ENCODE measurements around the gene CDKN2AIPNL.

DNA sequence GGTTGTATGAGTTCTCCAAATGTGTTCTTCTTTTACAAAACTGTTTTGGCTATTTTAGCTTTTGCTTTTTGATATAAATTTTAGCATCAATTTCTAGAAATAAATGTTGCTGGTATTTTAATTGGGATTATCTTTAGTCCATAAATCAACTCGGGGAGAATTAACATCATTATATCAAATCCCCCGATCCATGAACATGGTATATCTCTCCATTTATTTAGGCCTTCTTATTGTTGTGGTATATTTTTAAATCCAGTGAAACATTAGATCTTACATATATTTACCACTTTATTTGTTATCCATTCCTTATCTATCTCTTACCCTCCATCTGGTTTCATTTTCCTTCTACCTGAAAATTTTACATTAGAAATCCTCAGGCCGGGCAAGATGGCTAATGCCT lies 7.3 kb upstream of the CDKN2AIPNL start:
- TF ChIP-seq POLR2A (IDR thresholded peaks at IDR 0.05) (no peak), CTCF (IDR thresholded peaks at IDR 0.05) (no peak)

Measured in esophagus squamous epithelium (tissue), 4 donors.